Heart right ventricle (tissue), 16 donors: ENCODE measurements around the gene SSU72. TPM values are rescaled to one million over a fixed set of nuclear protein-coding genes. Genes with fewer than 3 reads are reported as not detected.

ENCODE experiments used
- ATAC-seq, 8 donors: fragments of 200-7000 bp; cut with Tn5 transposase; one replicate each; pipeline ENCODE4 v1.9.1; 2020; ENCODE audit warnings: mild to moderate bottlenecking in 8 of 8, moderate library complexity in 8 of 8, moderate number of reproducible peaks in 1 of 8
- DNase-seq, 2 donors: peaks; one replicate each; pipeline ENCODE4 v3.0.0-alpha.2; 2020
- H3K27ac ChIP-seq, 10 donors: fragments of 200-600 bp; sonication (generic) in 2 of 10; one replicate each; pipeline versions ENCODE4 v1.5.0 to v1.8.0; 2020 to 2022; ENCODE audit warnings: mild to moderate bottlenecking in 3 of 10
- H3K27me3 ChIP-seq, 7 donors: fragments of 200-600 bp; one replicate each; pipeline ENCODE4 v1.8.0; 2021 to 2022; ENCODE audit warnings: mild to moderate bottlenecking in 2 of 7
- H3K36me3 ChIP-seq, 9 donors: fragments of 200-600 bp; sonication (generic) in 1 of 9; one replicate each; pipeline versions ENCODE4 v1.5.0 to v1.8.0; 2020 to 2022; ENCODE audit warnings: mild to moderate bottlenecking in 2 of 9
- H3K4me1 ChIP-seq, 9 donors: fragments of 200-600 bp; sonication (generic) in 1 of 9; one replicate each; pipeline versions ENCODE4 v1.5.0 to v1.8.0; 2020 to 2022; ENCODE audit warnings: mild to moderate bottlenecking in 4 of 9
- H3K4me3 ChIP-seq, 10 donors: fragments of 200-600 bp; sonication (generic) in 2 of 10; one replicate each; pipeline versions ENCODE4 v1.5.0 to v1.8.0; 2020 to 2022; ENCODE audit warnings: mild to moderate bottlenecking in 7 of 10, moderate library complexity in 2 of 10
- H3K9me3 ChIP-seq, 11 donors: fragments of 200-600 bp in 10 of 11; sonication (generic) in 2 of 11; one replicate each; pipeline versions ENCODE4 v1.5.0 to v1.8.0; 2013 to 2022; ENCODE audit warnings: mild to moderate bottlenecking in 2 of 11, control low read depth in 1 of 11, moderate library complexity in 1 of 11
- WGBS, 2 donors: extraction: QIAGEN DNeasy Blood & Tissue Kit; methylation state at CpG; one replicate each; pipeline ENCODE4 v1.1.7; 2013; ENCODE audit warnings: inconsistent platforms in 1 of 2; 5-methylcytosine and 5-hydroxymethylcytosine counted together
- intact Hi-C, 10 donors: fragments of 100-400 bp; cut with DNase I; formaldehyde crosslinking; loops; one replicate each; pipeline versions ENCODE4 v1.11.1 to v1.14.2; 2022
- polyA plus RNA-seq, 2 donors: library from polyadenylated mRNA; stranded (reverse); fragments of 200-250 nt; gene quantifications; one replicate each; pipeline ENCODE4 v1.2.3, GENCODE V29; 2013
- total RNA-seq, 10 donors: library from RNA; stranded (reverse); fragmentation: NEBNext Ultra II Directional in 3 of 10; extraction: Animal tissue kit (Norgen Biotek cat#: 25700) in 3 of 10; gene quantifications; one replicate each; pipeline versions ENCODE4 v1.2.1 to v1.2.4, GENCODE V29; 2021 to 2023
- TF ChIP-seq, protein P1 (sequence below), 9 donors: fragments of 200-600 bp; sonication (generic) in 2 of 9; IDR thresholded peaks; one replicate each; pipeline versions ENCODE4 v1.5.0 to v1.8.0; 2021 to 2022; ENCODE audit warnings: antibody characterized with exemption in 9 of 9, mild to moderate bottlenecking in 5 of 9, moderate library complexity in 1 of 9
- donor health status: Arrhythmogenic right ventricular cardiomyopathy.
- donor health status: ischemic (EF 13 %, LVEDD 7.1; RV severe dilation, severe dysfunction).
- donor health status: healthy with polysubstance abuse.
- donor health status: DM: no; HTN: yes; CAD: no.
- donor health status: DM: no; HTN: no; CAD: no.
- donor health status: ischemic (EF 25% LVEDD 6.9; RV normal size, moderate dysfunction).
- donor health status: ischemic (EF 25% LVEDD 5.7; RV mildly dilated, moderate dysfunction).
- donor health status: healthy.
- donor health status: DM: yes; HTN: yes; CAD: no.
- donor health status: Ischemic cardiomyopathy.
- donor health status: ischemic (EF 35%, LVEDD 5.7; RV mildly dilated, moderate dysfunction).
- donor health status: nonischemic (EF 11% LVEDD 7.7; RV severe dilation, severe dysfunction).
- donor health status: DM: yes; HTN: yes; CAD: no.
- donor health status: PGD.
- donor health status: ischemic (EF 29% LVEDD 5.4; RV normal size, mild dysfunction).
- donor health status: nonischemic (EF 23%, LVEDD 6.1; RV moderate dilation, normal function).

Gene SSU72
- total and polyA plus RNA-seq, 12 donors: 73.8 to 138 (median 87.2) TPM

DNA sequence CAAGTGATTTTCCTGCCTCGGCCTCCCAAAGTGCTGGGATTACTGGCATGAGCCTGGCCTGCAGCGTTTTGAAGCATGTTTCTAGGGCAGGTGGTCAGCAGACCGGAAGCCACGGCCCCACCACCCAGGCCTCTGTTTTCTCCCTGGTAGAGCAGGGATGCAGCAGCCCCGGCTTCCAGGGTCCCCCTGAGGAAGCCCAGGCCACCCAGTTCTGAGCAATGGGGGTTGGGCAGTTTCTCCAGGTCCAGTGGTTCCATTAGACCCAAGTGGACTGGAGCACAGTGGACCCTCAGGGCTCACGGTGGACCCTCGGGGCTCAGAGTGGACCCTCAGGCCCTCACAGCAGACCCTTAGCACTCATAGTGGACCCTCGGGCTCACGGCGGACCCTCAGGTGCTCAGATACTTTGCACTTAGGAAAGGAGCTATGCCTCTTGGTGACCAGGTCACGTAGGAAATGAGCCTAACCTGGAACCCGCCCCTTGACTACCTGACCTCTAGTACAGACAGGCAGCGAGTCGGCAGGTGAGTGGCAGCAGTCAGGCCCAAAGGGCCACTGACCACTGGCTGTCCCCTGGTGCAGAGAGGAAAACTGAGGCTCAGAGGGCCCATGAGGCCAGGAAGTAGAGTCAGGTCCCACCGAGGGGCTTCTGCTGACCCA is 29.8 kb upstream of the SSU72 start:
- H3K27me3 ChIP-seq: peaks cover 0 to 34% (median 27%) of the 10 kb centered on the region in 7 donors
- WGBS, 2 donors: 81 to 85% methylated on average over 15 of the region's 15 CpGs

DNA sequence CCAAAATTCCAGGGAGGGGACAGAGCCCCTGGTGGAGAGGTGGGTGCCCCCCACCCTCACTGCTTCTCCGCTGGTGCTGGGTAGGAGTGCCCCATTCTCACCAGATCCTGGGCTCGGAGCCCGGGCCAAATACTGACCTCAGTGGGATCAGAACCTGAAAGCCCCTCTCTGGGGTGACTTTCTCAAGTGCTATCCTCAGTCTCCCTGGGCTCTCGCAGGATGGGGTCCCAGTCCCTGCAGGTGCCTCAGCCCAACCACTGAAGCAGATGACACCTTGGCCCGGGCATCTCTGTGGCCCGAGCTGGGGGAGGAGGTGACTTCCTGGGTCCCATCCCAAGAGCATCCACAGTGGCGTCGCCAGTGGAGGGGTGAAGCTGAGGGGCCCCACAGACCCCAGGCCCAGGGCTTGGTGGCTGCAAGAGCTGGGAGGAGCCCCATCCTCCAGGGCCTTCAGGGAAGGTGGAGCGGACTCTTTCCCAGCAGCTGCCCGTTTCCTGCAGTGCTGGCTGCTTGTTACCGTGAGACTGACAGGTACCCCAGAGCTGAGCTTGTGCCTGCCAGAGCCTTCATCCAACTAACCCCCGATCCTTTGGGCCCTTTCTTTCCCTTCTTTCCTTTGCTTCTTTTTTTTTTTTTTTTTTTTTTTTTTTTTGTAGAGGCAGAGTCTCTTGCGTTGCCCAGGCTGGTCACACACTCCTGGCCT is 29.2 kb upstream of the SSU72 start:
- intact Hi-C loops: no loop called here
- Histone ChIP-seq H3K27ac (no peak overlapping the region), H3K4me3 (no peak overlapping the region), H3K4me1 (peaks cover 0 to 20% (median 13%) of the 10 kb centered on the region in 9 donors), H3K9me3 (no peaks in the 10 kb centered on the region), H3K36me3 (no peaks in the 10 kb centered on the region), H3K27me3 (peaks cover 0 to 40% (median 33%) of the 10 kb centered on the region in 7 donors)
- 65 to 69% methylated on average over 13 of the region's 13 CpGs for WGBS, 2 donors
- DNase-seq (no peak), ATAC-seq (no peak)
- TF ChIP-seq, protein P1, sequence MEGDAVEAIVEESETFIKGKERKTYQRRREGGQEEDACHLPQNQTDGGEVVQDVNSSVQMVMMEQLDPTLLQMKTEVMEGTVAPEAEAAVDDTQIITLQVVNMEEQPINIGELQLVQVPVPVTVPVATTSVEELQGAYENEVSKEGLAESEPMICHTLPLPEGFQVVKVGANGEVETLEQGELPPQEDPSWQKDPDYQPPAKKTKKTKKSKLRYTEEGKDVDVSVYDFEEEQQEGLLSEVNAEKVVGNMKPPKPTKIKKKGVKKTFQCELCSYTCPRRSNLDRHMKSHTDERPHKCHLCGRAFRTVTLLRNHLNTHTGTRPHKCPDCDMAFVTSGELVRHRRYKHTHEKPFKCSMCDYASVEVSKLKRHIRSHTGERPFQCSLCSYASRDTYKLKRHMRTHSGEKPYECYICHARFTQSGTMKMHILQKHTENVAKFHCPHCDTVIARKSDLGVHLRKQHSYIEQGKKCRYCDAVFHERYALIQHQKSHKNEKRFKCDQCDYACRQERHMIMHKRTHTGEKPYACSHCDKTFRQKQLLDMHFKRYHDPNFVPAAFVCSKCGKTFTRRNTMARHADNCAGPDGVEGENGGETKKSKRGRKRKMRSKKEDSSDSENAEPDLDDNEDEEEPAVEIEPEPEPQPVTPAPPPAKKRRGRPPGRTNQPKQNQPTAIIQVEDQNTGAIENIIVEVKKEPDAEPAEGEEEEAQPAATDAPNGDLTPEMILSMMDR (IDR thresholded peaks at IDR 0.05): no peak

More for the DNA sequence above, 29.8 kb upstream of the SSU72 start:
- Histone ChIP-seq H3K4me1 (peaks cover 0 to 13% (median 7%) of the 10 kb centered on the region in 9 donors), H3K9me3 (no peaks in the 10 kb centered on the region), H3K27ac (no peak overlapping the region), H3K36me3 (no peaks in the 10 kb centered on the region), H3K4me3 (no peak overlapping the region)
- TF ChIP-seq, protein P1 (IDR thresholded peaks at IDR 0.05): no peak
- DNase-seq: no peak
- intact Hi-C loops: no loop called here
- ATAC-seq: no peak

- Histone ChIP-seq H3K9me3 (no peaks in the 10 kb centered on the region), H3K4me1 (peaks cover 0 to 20% (median 13%) of the 10 kb centered on the region in 9 donors), H3K27me3 (peaks cover 7 to 48% (median 38%) of the 10 kb centered on the region in 7 donors), H3K4me3 (no peak overlapping the region), H3K27ac (no peak overlapping the region), H3K36me3 (no peaks in the 10 kb centered on the region)
- intact Hi-C loops: no loop called here
- no peak for DNase-seq
- WGBS, 2 donors: 67% methylated on average over 13 of the region's 13 CpGs
- TF ChIP-seq, protein P1 (IDR thresholded peaks at IDR 0.05): no peak
- ATAC-seq: no peak
These were observed 28.4 kb upstream of the SSU72 start for GRCh38 chr1:1602968-1603506.

DNA sequence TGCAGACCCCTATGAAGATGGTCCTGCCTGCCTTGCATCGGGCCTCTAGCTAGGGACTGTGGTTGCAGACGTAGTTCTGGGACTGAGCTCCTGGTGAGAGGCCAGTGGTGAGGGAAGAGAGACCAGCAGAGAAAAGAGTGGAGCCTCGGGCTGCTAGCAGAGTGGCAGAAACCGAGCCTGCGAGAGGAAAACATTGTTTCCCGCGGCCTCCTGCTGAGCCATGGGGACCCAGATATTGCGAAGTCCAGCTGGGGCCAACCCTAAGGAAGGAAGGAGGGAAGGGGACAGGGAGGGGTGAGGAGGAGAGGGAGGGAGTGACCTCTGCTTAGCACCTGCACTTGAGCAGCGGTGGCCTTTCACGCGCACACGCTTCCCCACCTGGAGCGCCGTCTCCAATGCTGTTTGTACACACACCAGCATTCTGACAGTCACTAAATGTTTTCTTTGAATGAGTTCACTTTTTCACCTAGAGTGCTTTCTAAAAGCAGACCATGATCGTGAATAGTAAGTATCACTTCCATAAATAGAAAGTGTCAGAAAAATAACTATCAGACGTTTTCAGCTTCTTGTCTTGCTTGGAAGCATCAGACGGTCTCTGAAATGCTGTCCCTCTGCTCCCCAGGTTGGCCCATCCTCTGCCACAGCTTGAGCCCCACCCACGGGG is 27.8 kb upstream of the SSU72 start:
- DNase-seq: no peak
- Histone ChIP-seq H3K36me3 (no peaks in the 10 kb centered on the region), H3K27me3 (peaks cover 13 to 54% (median 43%) of the 10 kb centered on the region in 7 donors), H3K27ac (no peak overlapping the region), H3K4me3 (no peak overlapping the region), H3K4me1 (peaks cover 0 to 25% (median 14%) of the 10 kb centered on the region in 9 donors), H3K9me3 (no peaks in the 10 kb centered on the region)
- 52 to 54% methylated on average over 18 of the region's 18 CpGs for WGBS, 2 donors
- no peak for ATAC-seq
- TF ChIP-seq, protein P1 (IDR thresholded peaks at IDR 0.05): no peak
- intact Hi-C loops: no loop called here
